CD8-positive, alpha-beta memory T cell (primary cell): ENCODE data around the gene C10orf62. TPM values are rescaled to one million over a fixed set of nuclear protein-coding genes. Genes with fewer than 3 reads are reported as not detected.

Source experiments
- CTCF ChIA-PET: fragments of 350-600 bp; sonication (Branson Sonifier 250); formaldehyde crosslinking; loops from one replicate; lab custom pipeline; 2021; ENCODE audit warnings: antibody characterized with exemption; lab: Charles Lee
- POLR2A ChIA-PET: fragments of 350-600 bp; sonication (Branson Sonifier 250); formaldehyde crosslinking; loops from one replicate; lab custom pipeline; 2021; ENCODE audit warnings: antibody characterized with exemption; lab: Charles Lee
- DNase-seq, 5 donors: peaks; one replicate each; pipeline versions ENCODE4 v3.0.0 to v3.0.0-alpha.2; 2020 to 2022; ENCODE audit warnings: mixed read lengths in 1 of 5
- H3K27ac ChIP-seq: one replicate; pipeline ENCODE4 v1.7.0; 2013; ENCODE audit warnings: low read depth, mild to moderate bottlenecking, low read length, moderate library complexity
- H3K27me3 ChIP-seq: 2 replicates; pipeline ENCODE4 v1.7.0; 2013; ENCODE audit warnings: low read length, mild to moderate bottlenecking; ENCODE audit not compliant: insufficient read depth, poor library complexity, severe bottlenecking
- H3K36me3 ChIP-seq: 2 replicates; pipeline ENCODE4 v1.7.0; 2013; ENCODE audit warnings: mild to moderate bottlenecking, low read length, moderate library complexity; ENCODE audit not compliant: insufficient read depth
- H3K4me1 ChIP-seq: 2 replicates; pipeline ENCODE4 v1.7.0; 2013; ENCODE audit warnings: mild to moderate bottlenecking, low read length, moderate library complexity; ENCODE audit not compliant: insufficient read depth
- H3K4me3 ChIP-seq: 2 replicates; pipeline ENCODE4 v1.7.0; 2013; ENCODE audit warnings: mild to moderate bottlenecking, low read length
- H3K9me3 ChIP-seq: 2 replicates; pipeline ENCODE4 v1.7.0; 2013; ENCODE audit warnings: mild to moderate bottlenecking, low read length
- H3K27ac Mint-ChIP-seq, 8 donors: one replicate each; pipeline ENCODE4 v1.8.0; 2020 to 2021; ENCODE audit warnings: mixed read lengths in 8 of 8, mild to moderate bottlenecking in 6 of 8, inconsistent platforms in 3 of 8, moderate library complexity in 3 of 8
- H3K27me3 Mint-ChIP-seq, 2 donors: one replicate each; pipeline ENCODE4 v1.8.0; 2020 to 2021; ENCODE audit warnings: mixed read lengths in 2 of 2, mild to moderate bottlenecking in 1 of 2, moderate library complexity in 1 of 2
- H3K36me3 Mint-ChIP-seq, 3 donors: one replicate each; pipeline ENCODE4 v1.8.0; 2020 to 2021; ENCODE audit warnings: mixed read lengths in 3 of 3, inconsistent platforms in 1 of 3, mild to moderate bottlenecking in 1 of 3
- H3K4me1 Mint-ChIP-seq, 3 donors: one replicate each; pipeline ENCODE4 v1.8.0; 2020 to 2021; ENCODE audit warnings: mixed read lengths in 3 of 3, inconsistent platforms in 1 of 3, mild to moderate bottlenecking in 1 of 3
- H3K4me3 Mint-ChIP-seq, 7 donors: one replicate each; pipeline ENCODE4 v1.8.0; 2020 to 2021; ENCODE audit warnings: mixed read lengths in 7 of 7, mild to moderate bottlenecking in 6 of 7, moderate library complexity in 4 of 7, inconsistent platforms in 2 of 7
- H3K9me3 Mint-ChIP-seq, 5 donors: one replicate each; pipeline ENCODE4 v1.8.0; 2020 to 2022; ENCODE audit warnings: mixed read lengths in 5 of 5, mild to moderate bottlenecking in 3 of 5, moderate library complexity in 2 of 5, inconsistent platforms in 1 of 5
- polyA plus RNA-seq: library from polyadenylated mRNA; unstranded; fragments of 300-500 nt; fragmentation: Illumina TruSeq; gene quantifications from one replicate; pipeline ENCODE4 v1.2.3, GENCODE V29; 2021
- total RNA-seq, 2 experiments: library from RNA; stranded (reverse); gene quantifications; one replicate each; pipeline ENCODE4 v1.2.3, GENCODE V29; 2021

Gene C10orf62
- total and polyA plus RNA-seq, 3 experiments from 2014 or later, result not detected

DNA sequence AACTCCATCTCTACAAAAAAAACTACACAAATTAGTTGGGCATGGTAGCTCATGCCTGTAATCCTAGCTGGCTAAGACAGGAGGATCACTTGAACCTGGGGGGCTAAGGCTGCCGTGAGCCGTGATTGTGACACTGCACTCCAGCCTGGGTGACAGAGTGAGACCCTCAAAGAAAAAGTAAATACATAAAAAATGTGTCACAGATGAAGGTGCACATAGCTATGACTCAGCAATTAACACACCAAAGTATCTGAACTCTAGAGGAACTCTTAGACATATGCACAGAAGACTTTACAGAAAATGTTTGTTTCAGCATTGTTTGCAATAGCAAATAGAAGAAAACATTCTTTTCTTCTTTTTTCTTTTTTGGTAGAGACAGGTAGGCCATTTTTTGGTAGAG is 8.3 kb downstream of the C10orf62 start:
- Mint-ChIP-seq H3K27ac (no peak overlapping the region), H3K4me3 (no peak overlapping the region), H3K4me1 (no peaks in the 10 kb centered on the region), H3K36me3 (no peaks in the 10 kb centered on the region), H3K27me3 (no peaks in the 10 kb centered on the region), H3K9me3 (no peaks in the 10 kb centered on the region)
- no peak overlapping the region for H3K27ac ChIP-seq
- no peak for DNase-seq
- no peak overlapping the region for H3K4me3 ChIP-seq
- H3K27me3 ChIP-seq, result no peaks in the 10 kb centered on the region
- no peaks in the 10 kb centered on the region for H3K9me3 ChIP-seq
- H3K4me1 ChIP-seq, result no peaks in the 10 kb centered on the region
- ChIA-PET POLR2A (no interaction called here), CTCF (interaction anchor here (1.0 kb wide), 1 partner anchor 77 kb away, joined by 3 read pairs; no protein-coding TSS in a partner anchor)
- H3K36me3 ChIP-seq, result no peaks in the 10 kb centered on the region

DNA sequence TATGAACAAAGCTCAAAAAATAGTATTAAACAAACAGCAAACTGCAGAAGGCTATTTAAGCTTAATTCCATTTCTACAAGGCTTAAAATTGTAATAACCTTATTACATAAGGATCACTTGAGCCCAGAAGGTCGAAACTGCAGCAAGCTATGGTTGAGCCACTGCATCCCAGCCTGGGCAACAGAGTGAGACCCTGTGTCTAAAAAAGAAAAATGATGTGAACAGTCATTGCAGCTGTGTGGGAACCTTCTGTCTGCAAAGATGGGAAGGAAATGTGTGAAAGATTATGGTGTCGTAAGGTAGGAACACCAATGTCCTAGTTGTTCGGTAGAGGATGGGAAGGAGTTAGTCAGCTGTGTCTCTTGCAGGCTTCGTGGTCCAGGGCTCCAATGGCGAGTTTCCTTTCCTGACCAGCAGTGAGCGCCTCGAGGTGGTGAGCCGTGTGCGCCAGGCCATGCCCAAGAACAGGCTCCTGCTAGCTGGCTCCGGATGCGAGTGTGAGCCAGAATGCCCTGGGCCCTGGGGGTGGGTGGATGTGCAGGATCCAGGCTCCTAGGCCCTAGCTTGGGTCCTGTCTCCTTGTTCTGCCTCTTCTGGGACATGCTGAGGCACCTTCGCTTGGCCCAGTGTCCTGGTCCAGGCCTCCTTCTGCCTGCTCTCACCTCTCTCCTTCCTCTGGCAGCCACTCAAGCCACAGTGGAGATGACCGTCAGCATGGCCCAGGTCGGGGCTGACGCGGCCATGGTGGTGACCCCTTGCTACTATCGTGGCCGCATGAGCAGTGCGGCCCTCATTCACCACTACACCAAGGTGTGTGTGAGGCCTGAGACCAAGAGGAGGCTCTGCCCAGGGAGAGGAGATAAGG is 9.1 kb downstream of the C10orf62 start:
- no peaks in the 10 kb centered on the region for H3K9me3 ChIP-seq
- no peak overlapping the region for H3K4me3 ChIP-seq
- no peaks in the 10 kb centered on the region for H3K4me1 Mint-ChIP-seq

DNA sequence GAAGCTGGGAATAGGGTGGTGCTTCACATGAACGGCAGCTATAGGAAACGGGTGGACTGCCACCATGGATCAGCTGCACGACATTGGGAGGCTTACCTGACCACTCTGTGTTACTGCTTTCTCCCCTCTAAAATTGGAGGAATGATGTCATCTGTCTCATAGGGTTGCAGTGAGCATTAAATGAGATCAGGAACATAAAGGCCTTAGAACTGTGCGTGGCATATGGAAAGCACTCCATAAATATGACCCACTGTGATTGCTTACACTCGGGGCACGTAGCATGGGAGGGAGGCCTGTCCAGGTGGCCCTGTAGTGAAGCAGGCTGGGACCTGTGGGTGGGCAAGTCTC is 9.7 kb downstream of the C10orf62 start:
- Histone ChIP-seq H3K4me1 (no peaks in the 10 kb centered on the region), H3K4me3 (no peak overlapping the region), H3K36me3 (no peaks in the 10 kb centered on the region), H3K9me3 (no peaks in the 10 kb centered on the region), H3K27ac (no peak overlapping the region), H3K27me3 (no peaks in the 10 kb centered on the region)
- Mint-ChIP-seq H3K9me3 (no peaks in the 10 kb centered on the region), H3K27me3 (no peaks in the 10 kb centered on the region), H3K36me3 (no peaks in the 10 kb centered on the region), H3K4me3 (no peak overlapping the region), H3K27ac (peak overlapping the region in 1 of 8 donors; percentile 27), H3K4me1 (no peaks in the 10 kb centered on the region)
- ChIA-PET POLR2A (no interaction called here), CTCF (no interaction called here)
- DNase-seq, result no peak

More for the DNA sequence above, 9.1 kb downstream of the C10orf62 start:
- DNase-seq, result no peak
- Mint-ChIP-seq H3K27me3 (no peaks in the 10 kb centered on the region), H3K27ac (peak overlapping the region in 1 of 8 donors; percentile 27), H3K4me3 (no peak overlapping the region), H3K36me3 (no peaks in the 10 kb centered on the region), H3K9me3 (no peaks in the 10 kb centered on the region)
- Histone ChIP-seq H3K4me1 (no peaks in the 10 kb centered on the region), H3K27ac (no peak overlapping the region), H3K36me3 (no peaks in the 10 kb centered on the region), H3K27me3 (no peaks in the 10 kb centered on the region)
- ChIA-PET POLR2A (no interaction called here), CTCF (interaction anchor here (1.0 kb wide), 1 partner anchor 76 kb away, joined by 3 read pairs; no protein-coding TSS in a partner anchor)

- H3K9me3 Mint-ChIP-seq, result no peaks in the 10 kb centered on the region
- H3K4me3 Mint-ChIP-seq, result no peak overlapping the region
- DNase-seq, result no peak
- no peaks in the 10 kb centered on the region for H3K4me1 Mint-ChIP-seq
- no peaks in the 10 kb centered on the region for H3K36me3 Mint-ChIP-seq
- ChIA-PET POLR2A (no interaction called here), CTCF (interaction anchor here (1.3 kb wide), 1 partner anchor 10 kb away, joined by 3 read pairs; no protein-coding TSS in a partner anchor)
- Histone ChIP-seq H3K36me3 (no peaks in the 10 kb centered on the region), H3K9me3 (no peaks in the 10 kb centered on the region), H3K4me1 (no peaks in the 10 kb centered on the region), H3K4me3 (no peak overlapping the region), H3K27ac (no peak overlapping the region), H3K27me3 (no peaks in the 10 kb centered on the region)
- no peak overlapping the region for H3K27ac Mint-ChIP-seq
- peaks cover 0 to 1% of the 10 kb centered on the region in 2 donors for H3K27me3 Mint-ChIP-seq
Measured at GRCh38 chr10:97600616-97601015, 11.1 kb downstream of the C10orf62 start.

DNA sequence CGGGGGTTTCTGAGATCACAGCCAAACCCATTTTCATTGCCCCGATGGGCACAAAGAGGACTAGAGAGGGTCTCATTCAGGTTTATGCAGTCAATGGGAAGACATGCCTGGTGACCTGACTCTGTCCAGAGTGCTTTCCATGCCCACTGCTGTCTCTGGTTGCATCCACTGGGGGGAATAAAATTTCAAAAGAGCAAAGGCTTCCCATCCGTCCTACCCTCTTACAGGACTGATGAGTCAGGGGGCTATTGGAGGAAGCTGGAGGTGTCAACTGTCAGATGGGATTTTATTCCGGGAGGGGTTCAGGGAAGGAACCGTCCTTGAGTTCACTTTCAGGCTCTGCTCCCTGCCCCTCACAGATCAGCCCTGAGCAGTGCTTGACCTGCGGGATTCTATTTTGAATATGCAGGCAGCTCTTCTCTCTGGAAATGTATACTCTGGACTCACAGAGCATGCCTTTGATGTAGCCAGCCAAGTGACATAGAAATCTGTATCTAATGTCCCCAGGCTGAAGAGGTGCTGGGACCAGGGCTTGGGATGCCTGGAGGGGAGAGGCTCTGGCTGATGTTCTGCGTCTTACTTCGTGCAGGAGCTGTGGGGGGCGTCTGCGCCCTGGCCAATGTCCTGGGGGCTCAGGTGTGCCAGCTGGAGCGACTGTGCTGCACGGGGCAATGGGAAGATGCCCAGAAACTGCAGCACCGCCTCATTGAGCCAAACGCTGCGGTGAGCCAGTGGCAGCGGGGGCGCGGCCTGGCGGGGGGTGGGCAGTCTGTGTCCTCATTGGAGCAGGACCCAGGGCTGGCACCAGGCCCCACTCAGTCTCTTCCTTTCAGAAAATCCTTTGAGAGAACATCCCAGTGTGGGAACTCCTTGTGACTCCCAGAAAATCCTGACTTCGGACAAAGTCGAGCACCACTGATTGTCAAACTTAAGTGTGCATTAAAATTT is 12.0 kb downstream of the C10orf62 start:
- Histone ChIP-seq H3K27ac (no peak overlapping the region), H3K4me1 (no peaks in the 10 kb centered on the region), H3K27me3 (no peaks in the 10 kb centered on the region), H3K9me3 (no peaks in the 10 kb centered on the region), H3K4me3 (no peak overlapping the region), H3K36me3 (no peaks in the 10 kb centered on the region)
- no peak overlapping the region for H3K27ac Mint-ChIP-seq
- no peaks in the 10 kb centered on the region for H3K4me1 Mint-ChIP-seq
- no peaks in the 10 kb centered on the region for H3K36me3 Mint-ChIP-seq
- no peak overlapping the region for H3K4me3 Mint-ChIP-seq
- POLR2A ChIA-PET, result no interaction called here
- DNase-seq, result no peak
- CTCF ChIA-PET, result interaction anchor here (1.3 kb wide), 1 partner anchor 11 kb away, joined by 3 read pairs; no protein-coding TSS in a partner anchor
- no peaks in the 10 kb centered on the region for H3K9me3 Mint-ChIP-seq
- peaks cover 0 to 4% of the 10 kb centered on the region in 2 donors for H3K27me3 Mint-ChIP-seq

GRCh38 chr10:97607095-97607636 is 17.6 kb downstream of the C10orf62 start:
- H3K4me1 Mint-ChIP-seq, result no peaks in the 10 kb centered on the region
- no peak for DNase-seq
- no peak overlapping the region for H3K27ac Mint-ChIP-seq
- no peaks in the 10 kb centered on the region for H3K36me3 ChIP-seq
- H3K4me3 ChIP-seq, result no peak overlapping the region
- ChIA-PET CTCF (no interaction called here), POLR2A (no interaction called here)
- H3K27me3 ChIP-seq, result no peaks in the 10 kb centered on the region
- no peaks in the 10 kb centered on the region for H3K9me3 Mint-ChIP-seq
- H3K27ac ChIP-seq, result no peak overlapping the region
- peaks cover 2 to 4% of the 10 kb centered on the region in 2 donors for H3K27me3 Mint-ChIP-seq
- no peaks in the 10 kb centered on the region for H3K36me3 Mint-ChIP-seq
- no peaks in the 10 kb centered on the region for H3K9me3 ChIP-seq
- H3K4me3 Mint-ChIP-seq, result no peak overlapping the region
- H3K4me1 ChIP-seq, result no peaks in the 10 kb centered on the region

GRCh38 chr10:97608991-97609561 is 19.6 kb downstream of the C10orf62 start:
- Mint-ChIP-seq H3K27me3 (peaks cover 2 to 4% of the 10 kb centered on the region in 2 donors), H3K36me3 (no peaks in the 10 kb centered on the region), H3K27ac (no peak overlapping the region), H3K9me3 (no peaks in the 10 kb centered on the region), H3K4me3 (no peak overlapping the region), H3K4me1 (no peaks in the 10 kb centered on the region)
- POLR2A ChIA-PET, result no interaction called here
- Histone ChIP-seq H3K4me1 (no peaks in the 10 kb centered on the region), H3K9me3 (no peaks in the 10 kb centered on the region), H3K4me3 (no peak overlapping the region), H3K27me3 (no peaks in the 10 kb centered on the region), H3K36me3 (no peaks in the 10 kb centered on the region), H3K27ac (no peak overlapping the region)
- no peak for DNase-seq
- CTCF ChIA-PET, result no interaction called here
